ENCODE results near the gene HPSE2.

The HPSE2 gene

GRCh38 chr10:98646998-98647917 lies 588.4 kb downstream of the HPSE2 start:
- no peaks in the 10 kb centered on the region for H3K27me3 ChIP-seq (ENCODE audit: control insufficient read depth, insufficient read depth, low read length)
- H3K36me3 ChIP-seq (ENCODE audit: control insufficient read depth, insufficient read depth, low read length): no peaks in the 10 kb centered on the region
- no peaks in the 10 kb centered on the region for H3K9me3 ChIP-seq (ENCODE audit: control insufficient read depth, low read length)
- no peak overlapping the region for H3K9ac ChIP-seq (ENCODE audit: low read length)
- H3K4me3 ChIP-seq (ENCODE audit: low read length): no peak overlapping the region
- H3K4me1 ChIP-seq (ENCODE audit: control insufficient read depth, insufficient read depth, low read length): no peaks in the 10 kb centered on the region

- H3K4me3 ChIP-seq (ENCODE audit: low read length): no peak overlapping the region
- H3K27me3 ChIP-seq (ENCODE audit: control insufficient read depth, insufficient read depth, low read length): no peaks in the 10 kb centered on the region
- H3K9ac ChIP-seq (ENCODE audit: low read length): no peak overlapping the region
- H3K9me3 ChIP-seq (ENCODE audit: control insufficient read depth, low read length): no peaks in the 10 kb centered on the region
- H3K4me1 ChIP-seq (ENCODE audit: control insufficient read depth, insufficient read depth, low read length): no peaks in the 10 kb centered on the region
- no peaks in the 10 kb centered on the region for H3K36me3 ChIP-seq (ENCODE audit: control insufficient read depth, insufficient read depth, low read length)
Measured at GRCh38 chr10:98644466-98644865, 591.2 kb downstream of the HPSE2 start.

GRCh38 chr10:98642281-98642680 lies 593.4 kb downstream of the HPSE2 start:
- H3K27me3 ChIP-seq (ENCODE audit: control insufficient read depth, insufficient read depth, low read length): no peaks in the 10 kb centered on the region

GRCh38 chr10:98638920-98639319 lies 596.7 kb downstream of the HPSE2 start:
- no peak overlapping the region for H3K4me3 ChIP-seq (ENCODE audit: low read length)
- no peak overlapping the region for H3K9ac ChIP-seq (ENCODE audit: low read length)
- H3K9me3 ChIP-seq (ENCODE audit: control insufficient read depth, low read length): no peaks in the 10 kb centered on the region
- no peaks in the 10 kb centered on the region for H3K4me1 ChIP-seq (ENCODE audit: control insufficient read depth, insufficient read depth, low read length)
- H3K36me3 ChIP-seq (ENCODE audit: control insufficient read depth, insufficient read depth, low read length): no peaks in the 10 kb centered on the region
- H3K27me3 ChIP-seq (ENCODE audit: control insufficient read depth, insufficient read depth, low read length): no peaks in the 10 kb centered on the region

More at GRCh38 chr10:98642281-98642680, 593.4 kb downstream of the HPSE2 start:
- Histone ChIP-seq H3K4me1 (ENCODE audit: control insufficient read depth, insufficient read depth, low read length) (no peaks in the 10 kb centered on the region), H3K9ac (ENCODE audit: low read length) (no peak overlapping the region), H3K4me3 (ENCODE audit: low read length) (no peak overlapping the region), H3K36me3 (ENCODE audit: control insufficient read depth, insufficient read depth, low read length) (no peaks in the 10 kb centered on the region), H3K9me3 (ENCODE audit: control insufficient read depth, low read length) (no peaks in the 10 kb centered on the region)

GRCh38 chr10:98636921-98637329 lies 598.7 kb downstream of the HPSE2 start:
- Histone ChIP-seq H3K4me3 (ENCODE audit: low read length) (no peak overlapping the region), H3K4me1 (ENCODE audit: control insufficient read depth, insufficient read depth, low read length) (no peaks in the 10 kb centered on the region), H3K9me3 (ENCODE audit: control insufficient read depth, low read length) (no peaks in the 10 kb centered on the region), H3K27me3 (ENCODE audit: control insufficient read depth, insufficient read depth, low read length) (no peaks in the 10 kb centered on the region), H3K9ac (ENCODE audit: low read length) (no peak overlapping the region), H3K36me3 (ENCODE audit: control insufficient read depth, insufficient read depth, low read length) (no peaks in the 10 kb centered on the region)

GRCh38 chr10:98632456-98633150 lies 603.0 kb downstream of the HPSE2 start:
- Histone ChIP-seq H3K4me3 (ENCODE audit: low read length) (no peak overlapping the region), H3K36me3 (ENCODE audit: control insufficient read depth, insufficient read depth, low read length) (no peaks in the 10 kb centered on the region), H3K4me1 (ENCODE audit: control insufficient read depth, insufficient read depth, low read length) (no peaks in the 10 kb centered on the region), H3K27me3 (ENCODE audit: control insufficient read depth, insufficient read depth, low read length) (no peaks in the 10 kb centered on the region), H3K9ac (ENCODE audit: low read length) (no peak overlapping the region), H3K9me3 (ENCODE audit: control insufficient read depth, low read length) (no peaks in the 10 kb centered on the region)

- no peaks in the 10 kb centered on the region for H3K36me3 ChIP-seq (ENCODE audit: control insufficient read depth, insufficient read depth, low read length)
- H3K4me1 ChIP-seq (ENCODE audit: control insufficient read depth, insufficient read depth, low read length): no peaks in the 10 kb centered on the region
- no peak overlapping the region for H3K4me3 ChIP-seq (ENCODE audit: low read length)
- H3K9me3 ChIP-seq (ENCODE audit: control insufficient read depth, low read length): no peaks in the 10 kb centered on the region
- no peak overlapping the region for H3K9ac ChIP-seq (ENCODE audit: low read length)
- no peaks in the 10 kb centered on the region for H3K27me3 ChIP-seq (ENCODE audit: control insufficient read depth, insufficient read depth, low read length)
Measured at GRCh38 chr10:98628206-98628605, 607.4 kb downstream of the HPSE2 start.

- Histone ChIP-seq H3K9ac (ENCODE audit: low read length) (no peak overlapping the region), H3K27me3 (ENCODE audit: control insufficient read depth, insufficient read depth, low read length) (no peaks in the 10 kb centered on the region), H3K4me3 (ENCODE audit: low read length) (no peak overlapping the region), H3K36me3 (ENCODE audit: control insufficient read depth, insufficient read depth, low read length) (no peaks in the 10 kb centered on the region), H3K4me1 (ENCODE audit: control insufficient read depth, insufficient read depth, low read length) (no peaks in the 10 kb centered on the region), H3K9me3 (ENCODE audit: control insufficient read depth, low read length) (no peaks in the 10 kb centered on the region)
Measured at GRCh38 chr10:98627711-98628110, 607.9 kb downstream of the HPSE2 start.

- Histone ChIP-seq H3K4me3 (ENCODE audit: low read length) (no peak overlapping the region), H3K9me3 (ENCODE audit: control insufficient read depth, low read length) (no peaks in the 10 kb centered on the region), H3K9ac (ENCODE audit: low read length) (no peak overlapping the region), H3K36me3 (ENCODE audit: control insufficient read depth, insufficient read depth, low read length) (no peaks in the 10 kb centered on the region), H3K4me1 (ENCODE audit: control insufficient read depth, insufficient read depth, low read length) (no peaks in the 10 kb centered on the region), H3K27me3 (ENCODE audit: control insufficient read depth, insufficient read depth, low read length) (no peaks in the 10 kb centered on the region)
Measured at GRCh38 chr10:98624963-98625362, 610.7 kb downstream of the HPSE2 start.

GRCh38 chr10:98623176-98623575 lies 612.5 kb downstream of the HPSE2 start:
- H3K9me3 ChIP-seq (ENCODE audit: control insufficient read depth, low read length): no peaks in the 10 kb centered on the region
- H3K4me1 ChIP-seq (ENCODE audit: control insufficient read depth, insufficient read depth, low read length): no peaks in the 10 kb centered on the region
- H3K4me3 ChIP-seq (ENCODE audit: low read length): no peak overlapping the region
- no peak overlapping the region for H3K9ac ChIP-seq (ENCODE audit: low read length)
- no peaks in the 10 kb centered on the region for H3K27me3 ChIP-seq (ENCODE audit: control insufficient read depth, insufficient read depth, low read length)
- H3K36me3 ChIP-seq (ENCODE audit: control insufficient read depth, insufficient read depth, low read length): no peaks in the 10 kb centered on the region

GRCh38 chr10:98621630-98622029 lies 614.0 kb downstream of the HPSE2 start:
- Histone ChIP-seq H3K4me3 (ENCODE audit: low read length) (no peak overlapping the region), H3K9ac (ENCODE audit: low read length) (no peak overlapping the region), H3K9me3 (ENCODE audit: control insufficient read depth, low read length) (no peaks in the 10 kb centered on the region), H3K4me1 (ENCODE audit: control insufficient read depth, insufficient read depth, low read length) (no peaks in the 10 kb centered on the region), H3K27me3 (ENCODE audit: control insufficient read depth, insufficient read depth, low read length) (no peaks in the 10 kb centered on the region), H3K36me3 (ENCODE audit: control insufficient read depth, insufficient read depth, low read length) (no peaks in the 10 kb centered on the region)

GRCh38 chr10:98620503-98620902 lies 615.1 kb downstream of the HPSE2 start:
- Histone ChIP-seq H3K4me1 (ENCODE audit: control insufficient read depth, insufficient read depth, low read length) (no peaks in the 10 kb centered on the region), H3K27me3 (ENCODE audit: control insufficient read depth, insufficient read depth, low read length) (no peaks in the 10 kb centered on the region), H3K9me3 (ENCODE audit: control insufficient read depth, low read length) (no peaks in the 10 kb centered on the region), H3K36me3 (ENCODE audit: control insufficient read depth, insufficient read depth, low read length) (no peaks in the 10 kb centered on the region), H3K9ac (ENCODE audit: low read length) (no peak overlapping the region), H3K4me3 (ENCODE audit: low read length) (no peak overlapping the region)
